Tongue (tissue), 2 donors: ENCODE results near the gene DSG2. TPM values are rescaled to one million over a fixed set of nuclear protein-coding genes. Genes with fewer than 3 reads are reported as not detected.
"Not testable (repeated sequence)": the region's sequence is repeated elsewhere in the genome, so short reads cannot be mapped to it uniquely, and the experiment has no call there.

Experiments
- DNase-seq: peaks from one replicate; pipeline ENCODE4 v3.0.0-alpha.2; 2015
- total RNA-seq: library from RNA; depleted of rRNA; stranded (reverse); fragments of >200 nt; gene quantifications from one replicate; pipeline ENCODE4 v1.2.3, GENCODE V29; 2014

The DSG2 gene
- 15.2 TPM for total RNA-seq

DNA sequence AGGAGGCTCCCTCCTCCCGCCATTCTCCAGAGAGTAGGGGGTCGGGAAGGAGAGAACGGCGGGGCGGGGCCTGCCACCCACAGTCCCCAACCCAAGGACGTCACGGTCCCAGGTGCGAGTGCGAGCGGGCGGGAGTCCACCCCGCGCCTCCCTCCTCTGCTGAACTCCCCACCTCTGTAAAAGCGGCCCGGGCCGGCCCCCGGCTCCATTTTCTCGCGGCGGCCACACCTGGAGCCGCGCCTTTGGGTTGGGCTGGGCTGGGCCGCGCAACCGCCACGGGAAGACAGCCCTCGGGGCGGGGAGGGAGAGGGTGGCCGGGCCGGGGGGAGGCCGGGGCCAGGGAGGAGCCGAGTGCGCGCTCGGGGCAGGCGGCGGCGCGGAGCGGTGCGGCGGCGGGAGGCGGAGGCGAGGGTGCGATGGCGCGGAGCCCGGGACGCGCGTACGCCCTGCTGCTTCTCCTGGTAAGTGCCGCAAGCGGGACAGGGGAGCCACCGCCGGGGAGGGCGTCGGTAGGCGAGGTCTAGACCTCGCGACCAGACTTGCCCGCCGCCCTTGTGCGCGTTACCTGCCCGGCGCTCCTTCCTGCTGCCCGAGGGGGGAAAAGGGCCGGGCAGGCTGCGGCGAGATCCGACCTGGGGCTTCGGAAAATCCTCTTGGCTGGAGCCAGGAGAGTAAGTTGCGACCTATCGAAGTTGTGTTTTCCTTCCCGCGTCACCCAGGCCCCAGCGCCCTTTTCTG, at the start of gene DSG2:
Gene DSG2, plus strand, starts transcription at position 342 of the 738 bp plus-strand sequence. Its CDS starts 75 bp downstream, at position 417.
- DNase-seq, result peak; percentile 74

- DNase-seq, result no peak
Observed at GRCh38 chr18:31450409-31450808, 47.6 kb upstream of the DSG2 start.

DNA sequence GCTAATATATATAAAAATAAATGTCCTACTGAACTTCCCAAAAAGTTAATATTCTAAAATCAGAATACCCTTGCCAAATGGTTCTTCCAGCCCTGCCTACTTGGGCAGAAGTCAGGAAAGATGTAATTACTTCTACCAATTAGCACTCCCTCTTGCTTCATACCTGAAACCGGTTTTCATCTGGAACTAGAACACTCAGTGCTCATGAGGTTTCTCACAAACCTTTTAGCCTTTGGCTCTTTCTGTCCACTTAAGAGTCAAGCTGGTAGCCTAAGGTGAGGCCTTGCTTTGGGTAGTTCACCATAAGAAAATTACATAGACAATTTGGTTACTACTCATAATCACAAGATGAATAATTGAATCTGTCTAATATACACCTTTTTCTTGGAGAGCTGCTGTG, 46.4 kb upstream of the DSG2 start:
- no peak for DNase-seq

- no peak for DNase-seq
Observed at GRCh38 chr18:31454066-31454708, 43.8 kb upstream of the DSG2 start.

DNA sequence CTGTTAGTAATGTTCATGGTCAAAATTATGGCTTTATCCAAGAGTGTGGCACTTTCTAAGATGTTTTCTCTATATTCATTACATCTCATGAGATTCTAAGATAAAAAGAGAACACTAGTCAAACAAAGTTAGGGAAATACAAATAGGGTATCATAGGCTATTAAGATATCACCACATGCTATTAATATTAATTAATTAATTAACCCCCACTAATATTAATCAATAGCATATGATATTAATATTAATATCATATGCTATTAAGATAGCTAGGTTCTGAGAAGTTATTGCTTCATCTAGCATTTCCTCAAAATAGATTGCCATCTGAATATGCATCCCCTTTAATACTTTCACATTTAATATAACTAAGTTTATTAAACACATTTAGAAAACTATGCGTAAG, 28.3 kb upstream of the DSG2 start:
- DNase-seq, result no peak

DNA sequence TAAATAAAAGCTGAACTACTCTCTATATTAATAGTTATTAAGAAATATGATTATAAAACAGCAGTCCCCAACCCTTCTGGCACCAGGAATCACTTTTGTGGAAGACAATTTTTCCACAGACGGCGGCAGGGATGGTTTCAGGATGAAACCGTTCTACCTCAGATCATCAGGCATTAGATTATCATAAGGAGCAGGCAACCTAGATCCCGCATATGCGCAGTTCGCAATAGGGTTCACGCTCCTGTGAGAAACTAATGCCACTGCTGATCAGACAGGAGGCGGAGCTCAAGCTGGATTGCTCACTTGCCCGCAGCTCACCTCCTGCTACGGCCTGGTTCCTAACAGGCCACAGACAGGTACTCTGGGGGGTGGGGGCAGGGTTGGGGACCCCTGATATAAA, 19.3 kb upstream of the DSG2 start:
- DNase-seq, result no peak

- peak; percentile 15 for DNase-seq
Observed at GRCh38 chr18:31482051-31482450, 15.9 kb upstream of the DSG2 start.

- no peak for DNase-seq
Observed at GRCh38 chr18:31483396-31483795, 14.6 kb upstream of the DSG2 start.

DNA sequence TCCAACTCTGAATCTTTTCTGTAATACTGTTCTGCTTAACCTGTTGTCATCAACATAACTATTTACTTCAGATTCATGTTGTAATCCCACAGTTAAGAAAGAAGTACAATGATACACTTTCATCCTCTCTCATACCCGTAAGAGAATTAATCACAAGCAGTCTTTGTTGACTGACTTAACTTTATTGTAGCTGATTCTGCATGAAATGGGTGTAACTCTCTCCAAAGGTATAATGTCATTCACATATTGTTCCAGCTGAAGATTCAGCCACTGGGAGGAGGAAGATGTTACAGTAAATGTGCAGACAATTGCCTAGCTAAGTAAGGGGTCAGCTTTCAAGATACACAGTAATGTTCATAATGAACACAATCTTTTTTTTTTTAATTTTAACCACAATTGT, 13.5 kb upstream of the DSG2 start:
- no peak for DNase-seq

- no peak for DNase-seq
Observed at GRCh38 chr18:31486165-31486564, 11.8 kb upstream of the DSG2 start.

GRCh38 chr18:31487246-31488015, 10.5 kb upstream of the DSG2 start:
- DNase-seq, result no peak

DNA sequence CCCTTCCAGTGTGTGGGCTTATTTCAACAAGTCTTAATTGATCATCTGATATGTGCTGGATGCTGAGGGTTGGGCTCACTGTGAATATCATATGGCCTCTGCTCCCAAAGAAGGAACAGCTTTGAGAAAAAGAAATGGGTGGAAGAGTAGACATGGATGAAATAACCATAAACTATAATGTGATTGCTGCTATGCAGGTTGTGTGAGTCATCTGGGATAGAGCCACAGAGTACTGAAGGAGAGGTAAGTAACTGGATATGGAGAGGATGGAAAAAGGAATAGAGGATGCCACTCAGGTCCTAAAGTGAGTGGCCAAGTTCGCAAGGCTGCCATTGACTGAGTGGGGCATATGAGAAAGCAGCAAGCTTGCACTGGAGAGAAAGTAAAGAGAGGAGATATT, 8.7 kb upstream of the DSG2 start:
- DNase-seq, result no peak

DNA sequence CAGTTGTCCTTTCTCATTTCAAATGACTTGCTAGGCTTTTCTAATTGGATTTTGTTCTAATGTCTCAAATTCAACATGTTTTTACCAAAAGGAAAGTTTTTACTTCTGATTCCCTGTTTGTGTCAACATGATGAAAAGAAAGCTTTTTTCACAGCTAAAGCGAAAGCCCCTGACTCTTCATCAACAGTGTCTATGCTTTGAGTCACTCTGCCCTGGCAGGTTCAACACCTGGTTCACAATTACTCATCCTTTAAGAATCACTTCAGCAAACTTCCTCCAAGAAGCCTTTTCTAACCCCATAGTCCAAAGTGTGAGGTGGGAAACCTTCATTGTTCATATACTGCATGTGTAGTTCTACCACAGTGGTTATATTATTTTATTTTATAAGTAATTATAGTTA, 7.6 kb upstream of the DSG2 start:
- no peak for DNase-seq

- DNase-seq, result no peak
Observed at GRCh38 chr18:31490833-31491232, 7.1 kb upstream of the DSG2 start.

DNA sequence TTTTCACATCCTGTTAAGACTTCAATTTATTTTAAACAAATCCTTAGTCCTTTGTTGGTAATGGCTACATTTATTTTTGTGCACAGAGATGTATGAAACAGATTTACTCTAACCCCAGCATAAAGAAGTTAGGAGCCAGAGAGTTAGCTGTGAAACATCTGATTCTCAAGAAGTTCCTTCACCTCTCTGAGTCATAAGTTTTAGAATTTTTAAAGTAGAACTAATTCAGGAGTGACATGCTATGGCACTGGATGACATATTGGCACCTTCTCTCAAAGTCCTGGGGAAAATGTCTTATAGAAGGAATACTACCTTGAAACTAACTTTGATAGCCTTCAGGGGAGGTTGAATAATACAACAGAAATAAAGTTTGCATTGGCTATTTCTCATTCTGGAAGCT, 6.4 kb upstream of the DSG2 start:
- no peak for DNase-seq

DNA sequence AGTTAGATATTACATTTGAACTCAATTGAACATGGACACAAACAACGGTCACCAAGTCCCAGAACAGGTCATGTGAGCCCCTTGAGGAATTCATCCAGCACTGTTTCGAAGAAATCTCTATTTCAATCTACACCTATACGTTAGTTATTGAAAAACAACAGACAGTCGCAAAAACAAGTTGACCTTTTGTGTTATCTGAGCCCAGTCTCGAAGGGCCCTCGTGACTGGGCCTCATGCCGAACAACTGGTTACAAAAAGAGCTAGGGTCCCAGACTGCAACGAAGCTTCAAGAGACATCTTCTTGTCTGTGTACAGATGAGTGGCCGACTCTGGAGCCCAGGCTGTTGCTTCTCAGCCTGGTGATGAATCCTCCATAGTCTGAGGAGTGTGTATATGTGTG, 5.3 kb upstream of the DSG2 start:
- DNase-seq, result no peak

- no peak for DNase-seq
Observed at GRCh38 chr18:31493171-31493570, 4.8 kb upstream of the DSG2 start.

GRCh38 chr18:31493941-31494340, 4.0 kb upstream of the DSG2 start:
- no peak for DNase-seq

- DNase-seq, result not testable (repeated sequence)
Observed at GRCh38 chr18:31494705-31495244, 3.2 kb upstream of the DSG2 start.

DNA sequence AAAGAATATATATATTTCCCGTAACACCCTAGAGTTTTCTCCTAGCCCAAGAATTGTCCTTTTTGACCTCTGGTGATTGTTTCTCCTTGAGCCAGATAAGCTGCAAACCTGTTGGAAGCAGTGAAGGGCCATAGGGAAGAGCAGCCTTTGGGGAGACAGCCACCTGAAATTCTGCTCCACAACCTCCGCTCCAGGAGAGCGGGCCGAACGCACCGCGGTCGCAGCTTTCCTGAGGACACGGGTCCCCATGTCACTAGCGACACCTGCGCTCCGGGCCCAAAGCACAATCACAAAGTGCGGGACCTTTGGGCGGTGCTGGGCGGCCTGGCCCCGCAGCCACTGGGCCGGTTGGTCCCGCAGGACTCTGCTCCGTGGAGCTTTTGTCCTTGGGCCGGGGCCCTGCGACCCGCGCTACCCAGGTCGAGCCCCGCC, 557 bp upstream of the DSG2 start:
- peak; percentile 12 for DNase-seq

DNA sequence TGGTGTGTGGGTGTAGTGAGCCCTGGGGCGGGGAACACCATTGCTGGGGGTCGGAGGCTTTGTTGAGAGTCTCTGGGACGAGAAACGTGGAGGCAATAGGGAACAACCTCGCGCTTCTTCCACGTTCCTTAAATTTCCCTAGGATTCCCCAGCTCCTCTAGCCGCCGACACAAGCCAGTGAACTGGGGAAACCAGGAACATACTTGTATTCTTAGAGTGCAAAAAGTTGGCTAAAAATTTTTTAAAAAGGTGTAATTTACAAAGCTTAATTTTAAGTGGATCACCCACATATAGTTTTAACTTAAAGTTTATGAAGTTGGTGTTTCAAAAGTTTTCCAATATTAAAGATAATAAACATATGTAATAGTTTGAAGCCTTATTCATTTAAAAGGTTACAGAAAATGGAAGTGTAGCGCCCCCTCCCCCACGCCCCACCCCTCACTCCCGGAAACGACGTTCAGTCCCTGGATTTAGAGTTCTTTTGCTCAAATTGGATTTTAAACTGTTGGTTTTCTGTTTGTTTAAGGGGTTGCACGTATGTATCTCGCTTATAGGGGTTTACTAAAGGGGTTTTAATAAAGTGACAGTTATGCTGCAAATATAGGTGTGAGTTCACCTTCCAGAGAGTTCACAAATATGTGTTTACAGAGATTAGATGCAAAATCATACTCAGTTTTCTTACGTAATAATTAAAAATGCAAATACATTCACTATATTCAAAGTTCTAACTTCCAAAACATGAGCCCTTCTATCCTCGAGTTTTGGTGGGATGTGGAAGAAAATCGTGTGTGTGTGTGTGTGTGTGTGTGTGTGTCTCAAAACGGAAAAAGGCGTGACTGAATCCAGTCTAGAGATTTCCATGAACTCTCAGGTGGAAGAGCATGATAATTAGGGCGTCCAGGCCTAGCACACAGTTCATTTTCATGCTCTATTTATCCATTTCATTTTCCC, 872 bp downstream of the DSG2 start:
- DNase-seq, result peak; percentile 53
